KOPT-K1 (cell line): ENCODE measurements around the gene PCBP4.

ENCODE experiments used
- H3K27ac ChIP-seq: fragments of 200-600 bp; sonication (generic); 2 replicates; pipeline ENCODE4 v1.5.1; 2016; ENCODE audit warnings: antibody characterized with exemption, mild to moderate bottlenecking, low read depth, low read length; ENCODE audit not compliant: poor library complexity, severe bottlenecking
- H3K36me3 ChIP-seq: fragments of 200-600 bp; sonication (generic); 2 replicates; pipeline ENCODE4 v1.5.1; 2017; ENCODE audit warnings: antibody characterized with exemption, mild to moderate bottlenecking, low read length, moderate library complexity; ENCODE audit not compliant: insufficient read depth
- H3K9me3 ChIP-seq: fragments of 200-600 bp; sonication (generic); 2 replicates; pipeline ENCODE4 v1.5.1; 2017; ENCODE audit warnings: antibody characterized with exemption, low read length, mild to moderate bottlenecking; ENCODE audit not compliant: insufficient read depth, poor library complexity, severe bottlenecking

The PCBP4 gene

DNA sequence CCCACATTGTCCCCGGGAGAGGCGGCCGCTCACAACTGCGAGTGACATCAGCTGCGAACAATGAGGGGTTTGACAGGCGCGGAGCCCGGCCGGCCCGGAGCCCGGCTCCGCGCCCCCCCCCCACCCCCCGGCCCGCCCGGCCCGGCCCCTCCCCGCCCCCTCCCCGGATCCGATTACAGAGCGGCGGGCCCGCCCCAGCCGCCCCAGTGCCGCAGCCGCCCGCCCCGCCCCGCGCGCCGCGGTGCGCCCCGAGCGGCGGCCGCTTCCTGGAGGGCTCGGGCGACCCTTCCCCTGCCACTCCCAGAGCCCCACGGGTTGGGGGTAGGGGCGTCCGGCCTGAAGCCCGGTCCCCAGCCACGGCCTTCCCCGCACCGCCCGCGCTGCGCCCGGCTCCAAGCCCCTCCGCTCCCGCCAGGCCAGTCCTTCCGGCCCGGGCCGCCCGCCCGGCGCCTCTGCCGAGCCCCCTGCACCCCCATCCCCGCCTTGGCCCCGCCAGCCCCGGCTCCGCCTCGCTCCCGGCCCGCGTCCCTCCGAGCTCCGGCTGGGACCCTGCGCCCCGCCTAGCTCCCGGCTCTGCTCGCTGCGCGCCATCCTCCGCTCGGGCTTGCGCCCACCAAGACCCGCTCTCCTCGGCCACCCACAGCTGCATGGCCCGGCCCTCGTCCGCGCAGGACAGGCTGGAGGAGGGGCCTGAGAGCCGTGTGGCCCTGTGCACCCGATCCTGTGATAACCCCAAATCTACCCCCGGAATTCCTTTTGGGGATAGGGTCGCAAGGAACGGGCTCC is at the start of gene PCBP4:
PCBP4 (minus strand) TSS at position 71 of the 786 bp plus-strand sequence. CDS start 6,214 bp downstream, outside the sequence.
- H3K27ac ChIP-seq: peak within 1 kb of the TSS; percentile 43
- no peaks in the 10 kb centered on the region for H3K9me3 ChIP-seq
- H3K36me3 ChIP-seq: no peaks in the 10 kb centered on the region

GRCh38 chr3:52015438-52016228 is 48.4 kb upstream of the PCBP4 start:
- no peak overlapping the region for H3K27ac ChIP-seq
- H3K9me3 ChIP-seq: no peaks in the 10 kb centered on the region
- no peaks in the 10 kb centered on the region for H3K36me3 ChIP-seq

GRCh38 chr3:52014613-52015012 is 47.4 kb upstream of the PCBP4 start:
- H3K27ac ChIP-seq: no peak overlapping the region
- no peaks in the 10 kb centered on the region for H3K9me3 ChIP-seq
- no peaks in the 10 kb centered on the region for H3K36me3 ChIP-seq

DNA sequence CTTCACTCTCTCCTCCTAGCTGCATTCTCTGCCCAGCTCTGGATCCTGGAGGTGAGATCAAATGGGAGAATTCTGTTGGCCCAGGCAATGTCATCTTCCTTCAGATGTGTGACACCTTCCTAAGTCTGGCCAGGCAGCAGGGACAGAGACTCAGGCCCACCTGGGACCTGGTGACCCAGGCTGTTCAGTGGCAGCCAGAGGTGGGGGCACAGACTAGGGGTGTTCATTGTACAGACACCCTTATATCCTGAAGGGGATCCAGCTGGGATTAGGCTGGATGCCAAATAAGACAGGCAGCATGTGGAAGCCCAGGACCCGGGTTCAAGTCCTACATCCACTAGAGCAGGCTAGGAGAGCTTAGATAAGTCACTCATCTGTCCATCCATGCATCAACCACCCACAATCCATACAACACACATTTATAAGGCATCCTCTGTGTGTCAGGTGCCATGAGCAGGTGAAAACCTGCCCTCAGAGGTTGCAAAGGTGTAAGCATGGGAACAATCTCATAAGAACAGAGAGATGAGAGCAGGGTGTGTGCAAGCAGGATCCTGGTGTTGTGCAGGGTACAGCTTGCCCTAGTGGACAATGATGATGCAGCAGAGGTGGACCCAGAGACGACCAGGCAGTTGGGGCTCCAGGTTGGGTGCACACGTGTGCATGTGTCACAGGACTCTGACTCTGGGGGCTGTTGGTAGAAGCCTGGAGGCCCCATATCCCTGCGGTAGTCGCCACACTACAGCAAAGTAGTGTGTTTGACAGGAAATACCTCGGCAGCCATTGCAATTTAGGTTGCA is 46.7 kb upstream of the PCBP4 start:
- no peaks in the 10 kb centered on the region for H3K9me3 ChIP-seq
- no peak overlapping the region for H3K27ac ChIP-seq

DNA sequence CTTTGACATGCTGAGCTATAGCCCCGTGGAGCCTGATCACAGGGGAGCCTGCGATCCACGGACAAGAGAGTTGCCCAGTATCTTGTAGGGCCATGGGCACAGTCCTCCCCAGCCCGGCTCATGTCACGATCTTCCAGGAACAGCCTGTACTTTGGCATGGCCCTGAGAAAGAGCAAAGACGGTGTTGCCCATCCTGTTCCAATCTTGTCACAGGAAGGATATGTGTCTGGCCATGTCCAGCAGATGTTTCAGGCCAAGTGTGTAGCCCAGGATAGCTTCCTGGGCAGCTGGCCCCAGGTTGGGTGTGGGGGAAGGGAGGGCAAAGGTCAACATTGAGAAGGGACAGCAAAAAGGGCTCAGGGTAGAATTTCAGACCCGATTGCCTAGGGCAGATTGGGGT is 45.4 kb upstream of the PCBP4 start:
- Histone ChIP-seq H3K9me3 (no peaks in the 10 kb centered on the region), H3K27ac (no peak overlapping the region), H3K36me3 (no peaks in the 10 kb centered on the region)

More for the DNA sequence above, 46.7 kb upstream of the PCBP4 start:
- H3K36me3 ChIP-seq: no peaks in the 10 kb centered on the region

- Histone ChIP-seq H3K36me3 (no peaks in the 10 kb centered on the region), H3K9me3 (no peaks in the 10 kb centered on the region), H3K27ac (no peak overlapping the region)
These were observed 43.2 kb upstream of the PCBP4 start for GRCh38 chr3:52010431-52010830.

GRCh38 chr3:52007291-52007690 is 40.0 kb upstream of the PCBP4 start:
- H3K36me3 ChIP-seq: no peaks in the 10 kb centered on the region
- no peaks in the 10 kb centered on the region for H3K9me3 ChIP-seq
- H3K27ac ChIP-seq: no peak overlapping the region

GRCh38 chr3:52006820-52007133 is 39.5 kb upstream of the PCBP4 start:
- Histone ChIP-seq H3K36me3 (no peaks in the 10 kb centered on the region), H3K27ac (no peak overlapping the region), H3K9me3 (no peaks in the 10 kb centered on the region)

DNA sequence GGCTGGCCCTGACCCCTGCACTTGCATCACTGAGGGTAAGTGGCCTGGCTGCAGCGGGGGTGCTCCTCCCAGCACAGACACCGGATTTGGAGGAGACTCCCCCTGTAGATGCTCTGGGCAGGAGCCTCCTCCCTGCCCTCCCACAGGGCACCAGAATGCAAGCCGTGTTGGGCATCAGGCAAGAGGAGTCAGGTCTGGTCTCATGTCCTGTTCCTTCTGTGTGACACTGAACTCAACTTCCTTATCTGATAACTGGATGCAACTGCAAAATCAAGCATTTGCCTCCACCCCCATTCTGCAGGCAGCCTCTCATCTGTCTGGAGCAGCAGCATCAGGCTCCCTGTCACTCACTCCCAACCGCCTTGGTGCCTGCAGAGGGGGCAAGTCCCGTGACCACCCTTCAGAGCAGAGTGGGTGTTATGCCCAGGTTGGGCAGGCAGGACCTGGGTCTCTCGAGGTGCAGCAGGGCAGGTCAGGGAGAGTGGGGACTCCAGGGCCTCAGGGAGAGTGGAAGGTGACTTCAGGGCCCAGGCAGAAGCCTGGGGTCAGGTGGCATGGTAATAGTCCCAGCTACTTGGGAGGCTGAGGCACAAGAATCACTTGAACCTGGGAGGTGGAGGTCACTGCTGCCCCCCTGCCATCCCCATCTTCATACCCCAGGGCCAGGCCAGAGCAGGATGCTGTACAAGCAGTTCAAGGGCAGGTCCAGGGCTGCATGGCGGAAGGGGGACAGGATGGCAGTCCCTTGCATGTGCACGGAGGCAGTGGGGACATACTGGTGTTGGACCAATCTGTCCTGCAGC is 39.0 kb upstream of the PCBP4 start:
- no peaks in the 10 kb centered on the region for H3K9me3 ChIP-seq
- H3K27ac ChIP-seq: peak overlapping the region; percentile 48
- H3K36me3 ChIP-seq: no peaks in the 10 kb centered on the region

GRCh38 chr3:52005571-52005986 is 38.3 kb upstream of the PCBP4 start:
- H3K36me3 ChIP-seq: no peaks in the 10 kb centered on the region
- no peaks in the 10 kb centered on the region for H3K9me3 ChIP-seq
- H3K27ac ChIP-seq: peak overlapping the region; percentile 48

DNA sequence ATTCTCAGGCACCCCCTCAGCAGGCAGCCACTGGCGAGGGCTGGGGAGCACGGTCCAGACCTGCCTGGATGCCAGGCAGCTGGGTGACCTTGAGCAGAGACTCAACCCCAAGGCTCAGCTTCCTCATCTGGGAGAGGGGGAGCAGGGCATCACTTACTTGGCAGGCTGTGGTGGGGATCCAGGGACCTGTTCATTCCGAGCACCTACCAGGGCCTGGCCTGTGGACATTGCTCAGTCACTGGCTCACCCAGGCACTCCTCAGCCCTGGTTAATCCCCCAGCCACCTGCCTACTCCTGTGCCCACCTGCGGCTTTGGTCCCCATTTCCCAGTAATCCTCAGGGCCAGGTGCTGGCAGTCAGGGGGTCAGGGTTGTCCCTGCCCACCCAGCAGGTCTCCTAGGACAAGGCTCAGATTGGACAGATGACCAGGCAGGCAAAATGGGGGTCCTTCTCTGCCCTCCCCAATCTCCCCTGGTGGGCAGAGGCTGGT is 37.7 kb upstream of the PCBP4 start:
- Histone ChIP-seq H3K36me3 (no peaks in the 10 kb centered on the region), H3K9me3 (no peaks in the 10 kb centered on the region), H3K27ac (peak overlapping the region; percentile 9)

DNA sequence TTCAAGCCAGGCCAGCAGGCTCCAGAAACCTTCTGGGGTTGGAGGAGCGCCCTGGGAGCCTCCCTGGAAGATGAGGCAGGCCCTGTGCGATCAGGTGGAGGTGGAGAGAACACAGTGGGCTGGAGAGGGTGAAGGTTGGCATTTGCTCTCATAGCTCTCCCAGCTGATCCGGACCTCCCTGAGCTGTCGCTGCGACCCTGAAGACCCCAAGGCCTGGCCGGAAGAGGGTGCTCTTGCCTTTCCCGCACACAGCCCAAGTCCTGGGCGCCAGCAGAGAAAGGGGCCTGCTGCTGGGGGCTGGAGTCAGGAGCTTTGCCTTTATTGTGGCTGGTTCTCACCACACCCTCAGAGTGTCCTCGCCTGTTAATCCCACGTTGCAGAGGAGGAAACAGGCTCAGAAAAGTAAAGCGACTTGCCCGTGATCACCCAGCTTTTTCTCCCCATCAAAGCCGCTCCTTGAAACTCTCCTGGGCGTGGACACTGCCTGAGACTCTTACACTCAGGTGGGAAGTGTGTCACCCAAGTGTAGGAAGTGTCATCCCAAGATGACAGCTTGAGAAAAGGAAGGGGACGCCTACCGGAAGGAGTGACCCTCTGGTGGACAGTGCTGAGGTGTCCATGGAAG is 37.0 kb upstream of the PCBP4 start:
- no peaks in the 10 kb centered on the region for H3K9me3 ChIP-seq
- no peaks in the 10 kb centered on the region for H3K36me3 ChIP-seq
- no peak overlapping the region for H3K27ac ChIP-seq

GRCh38 chr3:52002748-52003147 is 35.5 kb upstream of the PCBP4 start:
- H3K9me3 ChIP-seq: no peaks in the 10 kb centered on the region
- H3K36me3 ChIP-seq: no peaks in the 10 kb centered on the region
- H3K27ac ChIP-seq: no peak overlapping the region

GRCh38 chr3:52001443-52001974 is 34.3 kb upstream of the PCBP4 start:
- Histone ChIP-seq H3K9me3 (no peaks in the 10 kb centered on the region), H3K36me3 (no peaks in the 10 kb centered on the region), H3K27ac (no peak overlapping the region)
